ENCODE data around the gene LARGE1. TPM values are rescaled to one million over a fixed set of nuclear protein-coding genes. Genes with fewer than 3 reads are reported as not detected.

LARGE1 gene
- total RNA-seq, 1 experiment from 2014 or later, result 5.2 TPM

DNA sequence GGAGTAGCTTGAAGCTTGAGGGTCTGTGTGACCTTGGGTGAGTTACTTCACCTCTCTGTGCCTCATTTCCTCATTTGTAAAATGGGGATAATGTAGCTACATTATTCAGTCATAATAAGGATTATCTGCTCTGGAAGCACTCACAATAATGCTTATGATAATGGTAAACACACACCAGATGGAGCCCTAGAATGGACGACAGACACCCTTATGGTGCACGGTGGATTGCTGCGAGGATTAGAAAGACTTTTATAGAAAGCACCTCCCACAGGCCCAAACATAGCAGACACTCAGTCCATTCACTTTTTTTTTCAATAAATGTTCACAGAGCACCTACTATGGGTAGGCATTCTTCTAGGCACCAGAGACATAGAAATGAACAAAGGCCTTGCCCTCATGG is 53.8 kb downstream of the LARGE1 start:
- intact Hi-C loops (cut with micrococcal nuclease), result no loop called here
- H3K4me3 Mint-ChIP-seq (ENCODE audit: unreplicated experiment), result no peak overlapping the region
- peaks cover 7% of the 10 kb centered on the region for H3K4me1 Mint-ChIP-seq (ENCODE audit: insufficient read depth, unreplicated experiment)
- BruUV-seq (replicated peaks), result no TSS peak
- H3K27me3 Mint-ChIP-seq (ENCODE audit: insufficient read depth, unreplicated experiment), result no peaks in the 10 kb centered on the region
- no peak overlapping the region for H3K27ac Mint-ChIP-seq (ENCODE audit: low read depth, unreplicated experiment)
- H3K36me3 Mint-ChIP-seq (ENCODE audit: insufficient read depth, unreplicated experiment), result no peaks in the 10 kb centered on the region
- DNase-seq (ENCODE audit: unreplicated experiment), result no peak
- TF ChIP-seq, protein P1, sequence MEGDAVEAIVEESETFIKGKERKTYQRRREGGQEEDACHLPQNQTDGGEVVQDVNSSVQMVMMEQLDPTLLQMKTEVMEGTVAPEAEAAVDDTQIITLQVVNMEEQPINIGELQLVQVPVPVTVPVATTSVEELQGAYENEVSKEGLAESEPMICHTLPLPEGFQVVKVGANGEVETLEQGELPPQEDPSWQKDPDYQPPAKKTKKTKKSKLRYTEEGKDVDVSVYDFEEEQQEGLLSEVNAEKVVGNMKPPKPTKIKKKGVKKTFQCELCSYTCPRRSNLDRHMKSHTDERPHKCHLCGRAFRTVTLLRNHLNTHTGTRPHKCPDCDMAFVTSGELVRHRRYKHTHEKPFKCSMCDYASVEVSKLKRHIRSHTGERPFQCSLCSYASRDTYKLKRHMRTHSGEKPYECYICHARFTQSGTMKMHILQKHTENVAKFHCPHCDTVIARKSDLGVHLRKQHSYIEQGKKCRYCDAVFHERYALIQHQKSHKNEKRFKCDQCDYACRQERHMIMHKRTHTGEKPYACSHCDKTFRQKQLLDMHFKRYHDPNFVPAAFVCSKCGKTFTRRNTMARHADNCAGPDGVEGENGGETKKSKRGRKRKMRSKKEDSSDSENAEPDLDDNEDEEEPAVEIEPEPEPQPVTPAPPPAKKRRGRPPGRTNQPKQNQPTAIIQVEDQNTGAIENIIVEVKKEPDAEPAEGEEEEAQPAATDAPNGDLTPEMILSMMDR (IDR thresholded peaks at IDR 0.05; ENCODE audit: unreplicated experiment), result no peak
- CTCF ChIA-PET, result interaction anchor here (0.6 to 1.0 kb wide), 3 partner anchors 23 to 57 kb away, joined by 3 read pairs; no protein-coding TSS in a partner anchor
- POLR2A ChIA-PET, result interaction anchor here (0.7 kb wide), 1 partner anchor 54 kb away, joined by 3 read pairs; no protein-coding TSS in a partner anchor
- H3K9me3 Mint-ChIP-seq (ENCODE audit: unreplicated experiment), result no peaks in the 10 kb centered on the region

DNA sequence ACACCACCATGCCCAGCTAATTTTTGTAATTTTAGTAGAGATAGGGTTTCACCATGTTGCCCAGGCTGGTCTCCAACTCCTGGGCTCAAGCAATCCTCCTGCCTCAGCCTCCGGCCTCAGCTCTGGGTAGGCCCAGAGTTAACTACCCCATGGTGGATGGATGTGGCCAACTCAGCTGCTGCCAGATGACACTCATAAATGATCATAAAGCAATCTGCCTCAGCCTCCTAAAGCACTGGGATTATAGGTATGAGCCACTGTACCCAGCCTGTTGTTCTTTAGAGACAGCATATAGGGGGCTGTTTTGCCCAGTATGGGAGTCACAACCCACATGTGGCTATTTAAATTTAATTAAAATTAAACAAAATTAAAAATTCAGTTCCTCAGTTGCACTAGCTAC is 54.3 kb downstream of the LARGE1 start:
- H3K4me1 Mint-ChIP-seq (ENCODE audit: insufficient read depth, unreplicated experiment), result peaks cover 7% of the 10 kb centered on the region
- H3K9me3 Mint-ChIP-seq (ENCODE audit: unreplicated experiment), result no peaks in the 10 kb centered on the region
- H3K27me3 Mint-ChIP-seq (ENCODE audit: insufficient read depth, unreplicated experiment), result no peaks in the 10 kb centered on the region
- BruUV-seq (replicated peaks), result no TSS peak
- H3K36me3 Mint-ChIP-seq (ENCODE audit: insufficient read depth, unreplicated experiment), result no peaks in the 10 kb centered on the region
- no peak overlapping the region for H3K27ac Mint-ChIP-seq (ENCODE audit: low read depth, unreplicated experiment)
- DNase-seq (ENCODE audit: unreplicated experiment), result no peak
- ChIA-PET POLR2A (no interaction called here), CTCF (interaction anchor here (0.6 to 1.0 kb wide), 4 partner anchors 23 to 1077 kb away, joined by 3 to 5 read pairs (median 3); no protein-coding TSS in a partner anchor)
- intact Hi-C loops (cut with micrococcal nuclease), result no loop called here
- H3K4me3 Mint-ChIP-seq (ENCODE audit: unreplicated experiment), result no peak overlapping the region
- TF ChIP-seq, protein P1 (IDR thresholded peaks at IDR 0.05; ENCODE audit: unreplicated experiment), result no peak

DNA sequence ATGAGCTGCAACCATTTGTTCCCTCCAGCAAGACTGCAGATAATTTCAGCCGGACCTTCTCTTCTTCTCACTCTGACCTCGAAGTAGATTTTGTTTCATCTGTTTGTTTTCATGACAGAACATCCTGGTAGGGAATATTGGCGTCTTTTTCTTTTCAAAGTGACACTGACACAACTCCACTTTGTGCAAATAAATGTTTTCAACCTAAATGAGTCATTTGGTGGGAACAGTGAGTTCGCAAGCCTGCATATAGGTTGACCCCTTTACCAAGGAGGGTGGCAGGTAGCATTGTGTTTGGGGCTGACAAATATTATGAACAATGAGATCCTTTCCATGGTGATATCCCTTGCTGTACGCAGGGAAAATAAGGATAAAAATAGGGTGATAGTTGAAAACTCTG is 55.0 kb downstream of the LARGE1 start:
- TF ChIP-seq, protein P1 (IDR thresholded peaks at IDR 0.05; ENCODE audit: unreplicated experiment), result no peak
- intact Hi-C loops (cut with micrococcal nuclease), result no loop called here
- no peaks in the 10 kb centered on the region for H3K27me3 Mint-ChIP-seq (ENCODE audit: insufficient read depth, unreplicated experiment)
- H3K36me3 Mint-ChIP-seq (ENCODE audit: insufficient read depth, unreplicated experiment), result no peaks in the 10 kb centered on the region
- CTCF ChIA-PET, result interaction anchor here (0.6 kb wide), 1 partner anchor 1076 kb away, joined by 5 read pairs; no protein-coding TSS in a partner anchor
- no TSS peak for BruUV-seq (replicated peaks)
- no peak for DNase-seq (ENCODE audit: unreplicated experiment)
- H3K9me3 Mint-ChIP-seq (ENCODE audit: unreplicated experiment), result no peaks in the 10 kb centered on the region
- peaks cover 7% of the 10 kb centered on the region for H3K4me1 Mint-ChIP-seq (ENCODE audit: insufficient read depth, unreplicated experiment)
- H3K27ac Mint-ChIP-seq (ENCODE audit: low read depth, unreplicated experiment), result no peak overlapping the region
- POLR2A ChIA-PET, result interaction anchor here (0.5 kb wide), 1 partner anchor 56 kb away, joined by 3 read pairs; no protein-coding TSS in a partner anchor
- H3K4me3 Mint-ChIP-seq (ENCODE audit: unreplicated experiment), result no peak overlapping the region

DNA sequence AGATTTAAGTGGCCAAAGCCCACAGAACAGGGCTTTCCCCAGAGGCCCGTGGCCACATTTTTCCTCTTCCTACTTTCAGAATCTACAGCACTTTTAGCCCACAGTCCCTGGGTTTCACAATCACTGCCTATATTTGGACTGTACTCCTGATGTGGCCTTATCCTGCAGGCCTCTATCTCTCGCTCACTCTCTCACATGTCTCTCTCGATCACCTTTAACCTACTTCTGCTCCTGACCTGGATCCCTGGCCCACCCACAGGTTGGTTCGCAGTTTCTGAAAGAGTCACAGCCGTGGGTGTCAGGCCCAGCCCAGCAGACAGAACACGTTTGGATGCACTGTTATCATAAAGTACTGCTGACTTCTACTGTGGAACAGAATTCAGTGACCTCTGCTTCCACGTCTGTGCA is 55.5 kb downstream of the LARGE1 start:
- Mint-ChIP-seq H3K36me3 (ENCODE audit: insufficient read depth, unreplicated experiment) (no peaks in the 10 kb centered on the region), H3K27ac (ENCODE audit: low read depth, unreplicated experiment) (no peak overlapping the region), H3K27me3 (ENCODE audit: insufficient read depth, unreplicated experiment) (no peaks in the 10 kb centered on the region), H3K4me3 (ENCODE audit: unreplicated experiment) (no peak overlapping the region), H3K4me1 (ENCODE audit: insufficient read depth, unreplicated experiment) (peaks cover 7% of the 10 kb centered on the region), H3K9me3 (ENCODE audit: unreplicated experiment) (no peaks in the 10 kb centered on the region)
- intact Hi-C loops (cut with micrococcal nuclease), result no loop called here
- no peak for DNase-seq (ENCODE audit: unreplicated experiment)
- ChIA-PET CTCF (no interaction called here), POLR2A (interaction anchor here (0.5 kb wide), 1 partner anchor 55 kb away, joined by 3 read pairs; no protein-coding TSS in a partner anchor)
- BruUV-seq (replicated peaks), result no TSS peak
- TF ChIP-seq, protein P1 (IDR thresholded peaks at IDR 0.05; ENCODE audit: unreplicated experiment), result no peak

Measured in MCF 10A (cell line).